ENCODE data around the gene LRRTM1. TPM values are rescaled to one million over a fixed set of nuclear protein-coding genes. Genes with fewer than 3 reads are reported as not detected.

The LRRTM1 gene
- polyA plus RNA-seq, 1 of the 3 experiments (the other 2 are of a cell fraction) = 1.6 TPM

- no peaks in the 10 kb centered on the region for H3F3A ChIP-seq (replicated peaks; ENCODE audit: insufficient read depth)
- no peak overlapping the region for H3K9ac ChIP-seq
- H3K79me2 ChIP-seq (ENCODE audit: insufficient read depth) = no peaks in the 10 kb centered on the region
- H3K27ac ChIP-seq (ENCODE audit: low read depth in 2 of 2, low read length in 1 of 2) = no peak overlapping the region
- 0% methylated on average over 1 of the region's 1 CpG for WGBS (ENCODE audit: low lambda C conversion rate)
- H3K4me2 ChIP-seq = no peak overlapping the region
- H3K4me3 ChIP-seq (ENCODE audit: low read depth in 2 of 2, low read length in 1 of 2) = no peak overlapping the region
- H3K27me3 ChIP-seq (ENCODE audit: insufficient read depth) = no peaks in the 10 kb centered on the region
- H3K36me3 ChIP-seq (replicated peaks in 1 of 2; ENCODE audit: control insufficient read depth in 1 of 2, insufficient read depth in 2 of 2, low read length in 1 of 2) = no peaks in the 10 kb centered on the region
- no peak for TF ChIP-seq MEF2A (IDR thresholded peaks at IDR 0.05; ENCODE audit: borderline replicate concordance, low read depth)
- TF ChIP-seq MXI1 (IDR thresholded peaks at IDR 0.05; ENCODE audit: low read depth, low read length) = no peak
- TF ChIP-seq FOXJ3 (CRISPR knock-in tag; IDR thresholded peaks at IDR 0.05) = no peak
- no peak for TF ChIP-seq CTCF (IDR thresholded peaks at IDR 0.05)
- TF ChIP-seq GATA2 (CRISPR knock-in tag; IDR thresholded peaks at IDR 0.05) = no peak
- TF ChIP-seq YY1 (IDR thresholded peaks at IDR 0.05; ENCODE audit: low read depth) = no peak
- TF ChIP-seq RCOR1 (IDR thresholded peaks at IDR 0.05; ENCODE audit: low read length) = no peak
- TF ChIP-seq FOSL2 (IDR thresholded peaks at IDR 0.05; ENCODE audit: borderline replicate concordance, low read depth) = no peak
- TF ChIP-seq PBX3 (IDR thresholded peaks at IDR 0.05) = no peak
- TF ChIP-seq REST (IDR thresholded peaks at IDR 0.05; ENCODE audit: low read depth, low read length) = no peak
- no peak for TF ChIP-seq NRF1 (IDR thresholded peaks at IDR 0.05; ENCODE audit: low read depth, low read length)
- TF ChIP-seq USF2 (IDR thresholded peaks at IDR 0.05; ENCODE audit: borderline replicate concordance, low read depth, low read length) = no peak
- no peak for TF ChIP-seq ZBTB33 (IDR thresholded peaks at IDR 0.05; ENCODE audit: borderline replicate concordance, low read depth)
- TF ChIP-seq SIN3A (IDR thresholded peaks at IDR 0.05; ENCODE audit: borderline replicate concordance, low read depth, low read length) = no peak
- no peak for TF ChIP-seq CHD2 (IDR thresholded peaks at IDR 0.05; ENCODE audit: low read length, partially characterized antibody)
- H3K9me2 ChIP-seq = no peaks in the 10 kb centered on the region
- no peaks in the 10 kb centered on the region for H3K9me3 ChIP-seq
- H3K4me1 ChIP-seq (ENCODE audit: control insufficient read depth in 1 of 2, insufficient read depth in 2 of 2, low read depth in 1 of 2, low read length in 1 of 2) = peaks cover 0 to 3% of the 10 kb centered on the region in 2 experiments; a peak in 1 of 4 replicates
- CTCF ChIA-PET = interaction anchor here (0.8 to 2.7 kb wide), 2 partner anchors 208 to 492 kb away, joined by 3 to 12 read pairs; no protein-coding TSS in a partner anchor
- no peak overlapping the region for H2AFZ ChIP-seq (ENCODE audit: low read depth)
- DNase-seq = no peak
- no peaks in the 10 kb centered on the region for H4K20me1 ChIP-seq (ENCODE audit: insufficient read depth)
- POLR2A ChIA-PET = no interaction called here
Measured at GRCh38 chr2:80291656-80292055, 12.9 kb downstream of the LRRTM1 start.

Data from SK-N-SH (cell line).